ENCODE measurements around the gene PDZD8.

PDZD8 gene

DNA sequence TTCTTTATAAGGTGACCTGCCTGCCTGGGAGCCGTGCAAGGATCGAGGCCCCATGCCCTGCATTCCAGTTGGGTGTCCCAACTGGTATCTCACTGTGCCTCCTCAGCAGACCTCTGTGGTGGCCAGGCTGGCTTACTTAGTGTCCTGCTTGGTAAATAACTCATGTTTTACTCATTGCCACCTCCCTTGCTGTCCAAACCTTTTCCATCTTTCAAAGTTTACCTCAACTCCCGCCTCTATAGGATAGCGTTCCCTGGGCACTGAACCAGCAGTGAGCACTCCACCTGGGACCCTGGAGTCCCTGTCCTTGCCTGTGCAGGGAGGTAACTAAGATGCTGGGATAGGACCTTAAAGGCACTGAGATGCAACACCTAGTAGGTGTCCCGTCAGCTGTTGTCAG lies 100.7 kb downstream of the PDZD8 start:
- FAIRE-seq: no peak

DNA sequence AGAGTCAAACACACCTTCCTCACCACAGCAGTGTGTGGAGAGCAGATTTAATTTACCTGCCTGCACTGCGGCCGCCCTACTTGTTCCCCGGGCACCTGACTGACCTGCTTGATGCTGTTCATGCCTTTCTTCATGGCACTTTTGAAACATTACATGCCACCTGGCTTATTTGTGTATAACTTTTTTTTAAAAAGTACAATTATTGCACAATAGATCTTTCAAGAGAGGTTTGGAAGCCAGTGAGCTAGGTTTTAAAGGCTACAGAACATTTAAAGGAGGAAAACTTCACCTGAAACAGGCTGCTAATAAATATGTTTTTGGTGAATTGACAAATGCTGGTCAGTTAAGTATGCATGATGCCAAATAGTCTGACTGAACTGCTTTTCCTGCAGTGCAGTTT lies 101.3 kb downstream of the PDZD8 start:
- TF ChIP-seq POLR2AphosphoS5 (IDR thresholded peaks at IDR 0.05; ENCODE audit: low read depth, low read length): no peak
- TF ChIP-seq TAF1 (IDR thresholded peaks at IDR 0.05; ENCODE audit: borderline replicate concordance, low read depth, low read length): no peak
- TF ChIP-seq POLR2A (IDR thresholded peaks at IDR 0.05; ENCODE audit: low read depth, low read length): no peak
- FAIRE-seq: no peak

More for the DNA sequence above, 100.7 kb downstream of the PDZD8 start:
- no peak for TF ChIP-seq POLR2AphosphoS5 (IDR thresholded peaks at IDR 0.05; ENCODE audit: low read depth, low read length)
- no peak for TF ChIP-seq POLR2A (IDR thresholded peaks at IDR 0.05; ENCODE audit: low read depth, low read length)
- TF ChIP-seq TAF1 (IDR thresholded peaks at IDR 0.05; ENCODE audit: borderline replicate concordance, low read depth, low read length): no peak
- DNase-seq (ENCODE audit: insufficient read length): no peak

GRCh38 chr10:117272195-117273076 lies 102.8 kb downstream of the PDZD8 start:
- no peak for FAIRE-seq
- TF ChIP-seq POLR2A (IDR thresholded peaks at IDR 0.05; ENCODE audit: low read depth, low read length): no peak
- TF ChIP-seq POLR2AphosphoS5 (IDR thresholded peaks at IDR 0.05; ENCODE audit: low read depth, low read length): no peak
- TF ChIP-seq TAF1 (IDR thresholded peaks at IDR 0.05; ENCODE audit: borderline replicate concordance, low read depth, low read length): no peak
- no peak for DNase-seq (ENCODE audit: insufficient read length)

More for the DNA sequence above, 101.3 kb downstream of the PDZD8 start:
- DNase-seq (ENCODE audit: insufficient read length): no peak

GRCh38 chr10:117271427-117271826 lies 103.8 kb downstream of the PDZD8 start:
- DNase-seq (ENCODE audit: insufficient read length): no peak
- FAIRE-seq: no peak
- TF ChIP-seq POLR2AphosphoS5 (IDR thresholded peaks at IDR 0.05; ENCODE audit: low read depth, low read length): no peak
- no peak for TF ChIP-seq POLR2A (IDR thresholded peaks at IDR 0.05; ENCODE audit: low read depth, low read length)
- no peak for TF ChIP-seq TAF1 (IDR thresholded peaks at IDR 0.05; ENCODE audit: borderline replicate concordance, low read depth, low read length)

DNA sequence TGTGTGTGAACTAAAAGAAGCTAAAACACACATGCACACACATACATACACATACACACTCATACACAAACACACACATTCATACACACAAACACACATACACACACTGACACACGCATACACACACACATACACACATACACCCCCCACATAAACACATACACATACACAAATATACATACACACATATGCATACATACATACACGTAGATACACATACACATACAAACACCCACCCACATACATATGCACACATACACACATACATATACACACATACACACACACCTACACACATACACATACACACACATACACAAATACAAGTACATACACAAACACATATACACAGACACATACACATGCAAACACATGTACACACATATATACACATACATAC lies 106.3 kb downstream of the PDZD8 start:
- FAIRE-seq (no peak), DNase-seq (ENCODE audit: insufficient read length) (no peak)
- TF ChIP-seq POLR2AphosphoS5 (IDR thresholded peaks at IDR 0.05; ENCODE audit: low read depth, low read length) (no peak), TAF1 (IDR thresholded peaks at IDR 0.05; ENCODE audit: borderline replicate concordance, low read depth, low read length) (no peak), POLR2A (IDR thresholded peaks at IDR 0.05; ENCODE audit: low read depth, low read length) (no peak)

DNA sequence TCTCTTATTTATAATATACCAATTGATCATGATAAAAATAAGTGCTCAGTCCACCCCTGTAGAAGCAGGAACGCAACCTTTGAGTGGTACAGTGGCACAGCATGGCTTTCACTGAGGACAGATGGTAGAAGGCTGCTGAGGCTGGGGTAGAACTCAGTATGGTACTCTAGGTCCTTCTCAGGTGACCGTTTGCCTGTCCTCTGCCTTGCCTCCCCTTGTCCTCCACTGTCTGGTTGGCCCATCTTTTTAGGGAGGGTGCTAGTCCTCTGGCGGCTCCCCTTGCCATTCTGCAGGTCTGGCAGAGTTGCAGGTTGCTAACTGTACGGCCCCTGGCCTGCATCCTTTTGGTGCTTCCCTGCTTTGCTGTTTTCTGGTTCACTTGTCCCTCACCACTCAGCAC lies 107.0 kb downstream of the PDZD8 start:
- no peak for TF ChIP-seq POLR2AphosphoS5 (IDR thresholded peaks at IDR 0.05; ENCODE audit: low read depth, low read length)
- no peak for TF ChIP-seq POLR2A (IDR thresholded peaks at IDR 0.05; ENCODE audit: low read depth, low read length)
- TF ChIP-seq TAF1 (IDR thresholded peaks at IDR 0.05; ENCODE audit: borderline replicate concordance, low read depth, low read length): no peak
- no peak for DNase-seq (ENCODE audit: insufficient read length)
- no peak for FAIRE-seq

- FAIRE-seq: no peak
- no peak for DNase-seq (ENCODE audit: insufficient read length)
- TF ChIP-seq TAF1 (IDR thresholded peaks at IDR 0.05; ENCODE audit: borderline replicate concordance, low read depth, low read length) (no peak), POLR2A (IDR thresholded peaks at IDR 0.05; ENCODE audit: low read depth, low read length) (no peak), POLR2AphosphoS5 (IDR thresholded peaks at IDR 0.05; ENCODE audit: low read depth, low read length) (no peak)
Measured at GRCh38 chr10:117266812-117267211, 108.4 kb downstream of the PDZD8 start.

DNA sequence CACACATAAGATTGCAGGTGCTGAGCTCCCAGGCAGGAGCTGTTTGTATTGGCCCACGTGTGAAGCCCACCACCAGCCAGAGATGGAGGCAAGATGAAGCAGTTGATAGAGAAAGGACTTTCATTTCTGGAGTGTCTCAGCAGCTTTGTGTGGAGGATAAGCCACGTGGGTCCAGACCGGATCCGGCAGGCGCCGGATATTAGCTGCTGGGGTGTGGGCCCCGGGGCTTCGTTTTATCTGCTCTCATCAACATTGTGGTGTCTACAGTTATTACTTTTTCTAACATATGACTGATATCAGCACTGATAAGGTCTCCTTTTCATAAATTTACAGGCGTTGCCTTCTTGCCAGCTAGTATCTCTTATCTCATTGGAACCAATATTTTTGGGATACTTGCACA lies 108.8 kb downstream of the PDZD8 start:
- no peak for FAIRE-seq
- no peak for DNase-seq (ENCODE audit: insufficient read length)
- TF ChIP-seq POLR2A (IDR thresholded peaks at IDR 0.05; ENCODE audit: low read depth, low read length): no peak
- TF ChIP-seq TAF1 (IDR thresholded peaks at IDR 0.05; ENCODE audit: borderline replicate concordance, low read depth, low read length): no peak
- TF ChIP-seq POLR2AphosphoS5 (IDR thresholded peaks at IDR 0.05; ENCODE audit: low read depth, low read length): no peak

- FAIRE-seq: no peak
- TF ChIP-seq POLR2A (IDR thresholded peaks at IDR 0.05; ENCODE audit: low read depth, low read length) (no peak), TAF1 (IDR thresholded peaks at IDR 0.05; ENCODE audit: borderline replicate concordance, low read depth, low read length) (no peak), POLR2AphosphoS5 (IDR thresholded peaks at IDR 0.05; ENCODE audit: low read depth, low read length) (no peak)
- DNase-seq (ENCODE audit: insufficient read length): no peak
Measured at GRCh38 chr10:117264782-117265181, 110.5 kb downstream of the PDZD8 start.

DNA sequence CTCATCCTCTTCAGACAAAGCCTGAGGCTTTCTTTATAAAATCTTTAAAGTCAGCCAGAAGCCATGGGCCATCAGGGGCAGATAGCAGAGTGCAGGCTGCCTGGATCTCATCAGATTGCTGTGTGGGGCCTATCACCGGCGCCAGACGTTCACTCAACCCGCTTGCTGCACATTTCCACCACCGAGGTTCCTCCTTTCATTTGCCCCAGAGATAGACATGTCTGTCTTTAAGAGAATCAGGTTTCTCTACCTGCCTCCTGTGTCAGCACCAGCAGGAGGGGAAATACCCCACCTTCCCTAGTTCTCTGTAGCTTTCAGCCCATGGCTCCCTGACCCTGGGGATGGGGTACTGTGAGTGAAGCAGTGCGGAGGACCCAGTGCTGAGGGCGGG lies 112.3 kb downstream of the PDZD8 start:
- no peak for DNase-seq (ENCODE audit: insufficient read length)
- TF ChIP-seq TAF1 (IDR thresholded peaks at IDR 0.05; ENCODE audit: borderline replicate concordance, low read depth, low read length): no peak
- no peak for TF ChIP-seq POLR2AphosphoS5 (IDR thresholded peaks at IDR 0.05; ENCODE audit: low read depth, low read length)
- no peak for TF ChIP-seq POLR2A (IDR thresholded peaks at IDR 0.05; ENCODE audit: low read depth, low read length)
- no peak for FAIRE-seq

- no peak for FAIRE-seq
- DNase-seq (ENCODE audit: insufficient read length): no peak
- TF ChIP-seq POLR2AphosphoS5 (IDR thresholded peaks at IDR 0.05; ENCODE audit: low read depth, low read length) (no peak), TAF1 (IDR thresholded peaks at IDR 0.05; ENCODE audit: borderline replicate concordance, low read depth, low read length) (no peak)
Measured at GRCh38 chr10:117262291-117262902, 112.8 kb downstream of the PDZD8 start.

DNA sequence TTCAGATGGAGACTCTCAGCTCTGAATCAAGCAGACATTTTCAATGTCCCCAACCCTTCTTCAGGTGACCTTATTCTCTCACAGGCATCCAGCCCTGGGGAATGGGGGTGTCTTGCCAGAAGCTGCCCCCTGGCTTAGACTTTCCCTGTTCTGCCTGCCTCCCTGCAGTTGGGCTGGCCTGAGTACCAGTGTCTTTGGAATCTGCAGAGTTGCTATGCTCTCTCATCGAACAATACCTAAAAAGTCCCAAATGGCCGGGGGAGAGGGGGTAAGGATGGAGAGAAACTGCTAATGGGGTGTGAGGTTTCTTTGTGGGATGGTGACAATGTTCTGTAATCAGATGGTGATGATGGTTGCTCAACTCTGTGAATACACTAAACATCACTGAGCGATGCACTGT lies 113.7 kb downstream of the PDZD8 start:
- TF ChIP-seq TAF1 (IDR thresholded peaks at IDR 0.05; ENCODE audit: borderline replicate concordance, low read depth, low read length): no peak
- TF ChIP-seq POLR2AphosphoS5 (IDR thresholded peaks at IDR 0.05; ENCODE audit: low read depth, low read length): no peak
- no peak for TF ChIP-seq POLR2A (IDR thresholded peaks at IDR 0.05; ENCODE audit: low read depth, low read length)
- DNase-seq (ENCODE audit: insufficient read length): no peak
- FAIRE-seq: no peak
